ES-I3 (cell line): ENCODE results near the gene SPATA31D1.

Experiments
- H3K36me3 ChIP-seq: 2 replicates; pipeline ENCODE4 v1.6.1; 2013; ENCODE audit warnings: mild to moderate bottlenecking, low read length, control low read depth, moderate library complexity; ENCODE audit not compliant: insufficient read depth
- H3K4me1 ChIP-seq: 2 replicates; pipeline ENCODE4 v1.6.1; 2013; ENCODE audit warnings: mild to moderate bottlenecking, control low read depth, low read length; ENCODE audit not compliant: insufficient read depth
- H3K9ac ChIP-seq: 2 replicates; pipeline ENCODE4 v1.6.1; 2013; ENCODE audit warnings: low read depth, mild to moderate bottlenecking, low read length, moderate library complexity
- H3K9me3 ChIP-seq: 2 replicates; pipeline ENCODE4 v1.6.1; 2013; ENCODE audit warnings: mild to moderate bottlenecking, low read length, moderate library complexity; ENCODE audit not compliant: control insufficient read depth, insufficient read depth

SPATA31D1 gene

DNA sequence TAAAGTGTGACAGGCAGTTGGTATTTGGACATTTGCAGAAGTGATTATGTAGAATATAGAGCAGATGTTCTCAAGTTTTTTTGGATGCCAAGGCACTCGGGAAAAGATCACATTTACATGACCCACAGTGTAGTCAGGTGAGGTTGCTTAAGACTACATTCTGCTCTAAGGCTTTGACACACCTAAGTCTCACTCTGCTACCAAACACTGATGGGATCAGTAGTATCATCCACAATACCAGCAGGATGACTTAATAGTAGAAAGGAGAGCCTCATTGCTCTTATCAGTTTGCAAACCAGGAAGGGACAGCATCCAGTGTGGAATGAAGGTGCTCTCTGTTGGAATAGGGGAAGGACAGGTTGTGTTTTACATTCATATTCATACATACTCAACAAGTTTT, 2.5 kb upstream of the SPATA31D1 start:
- Histone ChIP-seq H3K9me3 (no peaks in the 10 kb centered on the region), H3K36me3 (no peaks in the 10 kb centered on the region), H3K4me1 (0 out of 2 replicates have a peak, but pooled peaks cover 5% of the 10 kb centered on the region), H3K9ac (no peak overlapping the region)

DNA sequence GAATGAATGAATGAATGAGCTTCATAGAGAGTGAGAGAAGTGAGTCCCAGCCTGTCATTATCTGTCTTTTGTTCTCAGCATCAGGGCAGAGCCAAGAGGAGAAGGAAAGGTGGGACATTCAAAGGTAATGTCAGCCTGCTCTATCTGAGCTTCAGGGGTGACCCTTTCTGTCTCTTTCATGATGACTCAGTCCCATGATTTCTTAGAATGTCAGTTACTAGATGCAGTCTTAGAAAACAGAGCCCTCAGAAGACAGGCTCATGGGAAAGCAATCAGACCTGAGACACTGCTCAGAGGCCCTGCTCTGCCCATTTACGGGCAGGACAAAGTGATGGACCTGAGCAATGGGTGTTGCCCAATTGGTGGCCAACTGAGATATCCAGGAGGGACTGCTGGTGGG, 1.1 kb downstream of the SPATA31D1 start:
- no peaks in the 10 kb centered on the region for H3K9me3 ChIP-seq
- H3K9ac ChIP-seq = no peak overlapping the region
- H3K4me1 ChIP-seq = 0 out of 2 replicates have a peak, but pooled peaks cover 5% of the 10 kb centered on the region
- no peaks in the 10 kb centered on the region for H3K36me3 ChIP-seq

DNA sequence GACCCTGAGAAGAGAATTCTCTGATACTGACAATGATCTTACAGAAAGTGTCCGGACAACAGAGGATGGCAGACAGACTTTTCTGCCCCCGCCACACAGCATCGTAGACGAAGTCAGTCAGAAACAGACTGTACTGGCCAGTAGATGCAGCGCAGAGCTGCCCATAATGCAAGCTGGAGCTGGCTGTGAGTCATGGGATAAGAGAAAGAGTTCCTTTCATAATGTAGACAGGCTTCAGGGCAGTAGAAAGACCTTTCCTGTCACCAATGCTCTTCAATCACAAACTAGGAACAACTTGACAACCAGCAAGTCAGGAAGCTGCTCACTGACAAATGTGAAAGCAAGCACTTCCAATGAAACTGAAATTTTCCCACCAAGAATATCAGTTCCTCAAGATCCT, 5.1 kb downstream of the SPATA31D1 start:
- Histone ChIP-seq H3K36me3 (no peaks in the 10 kb centered on the region), H3K4me1 (no peaks in the 10 kb centered on the region), H3K9ac (no peak overlapping the region), H3K9me3 (no peaks in the 10 kb centered on the region)

DNA sequence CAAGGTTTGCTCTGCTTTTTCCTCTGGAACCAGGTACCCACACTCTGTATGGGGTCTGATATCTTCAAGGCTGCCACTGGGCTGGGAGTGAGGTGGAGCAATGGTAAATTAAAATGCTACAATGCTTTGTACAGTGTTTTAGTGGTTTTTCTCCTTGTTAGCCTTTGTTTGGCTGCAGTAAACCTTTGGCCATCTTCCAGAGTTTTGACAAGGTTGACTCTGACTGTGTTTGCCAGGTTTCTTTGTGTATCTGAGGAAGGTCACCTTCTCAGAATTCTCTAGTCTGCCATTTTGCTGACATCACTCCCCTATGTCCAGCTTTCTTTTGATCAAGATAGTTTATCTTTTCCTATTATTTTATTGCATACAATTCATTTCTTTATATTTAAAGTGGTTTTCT, 11.2 kb downstream of the SPATA31D1 start:
- H3K9me3 ChIP-seq = no peaks in the 10 kb centered on the region

DNA sequence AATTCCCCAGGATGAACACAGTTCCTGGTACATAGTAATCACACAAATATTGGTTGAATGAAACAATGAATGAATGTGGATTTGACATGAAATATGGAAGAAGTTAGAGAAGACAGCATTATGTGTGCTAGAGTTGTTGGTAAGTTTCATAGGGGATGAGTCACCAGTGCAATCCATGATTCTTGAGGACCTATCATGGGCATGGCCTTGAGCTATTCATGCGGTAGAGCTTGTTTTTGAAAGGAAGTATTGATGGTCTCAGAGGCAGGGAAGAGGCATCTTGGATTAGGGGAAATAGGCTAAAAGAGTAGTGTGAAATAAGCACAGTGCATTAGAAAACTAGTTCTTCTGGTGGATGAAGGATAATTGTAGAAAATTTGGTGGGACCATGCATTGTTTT, 22.1 kb downstream of the SPATA31D1 start:
- Histone ChIP-seq H3K9me3 (peaks cover 10% of the 10 kb centered on the region), H3K9ac (no peak overlapping the region), H3K36me3 (no peaks in the 10 kb centered on the region), H3K4me1 (no peaks in the 10 kb centered on the region)

More for the DNA sequence above, 11.2 kb downstream of the SPATA31D1 start:
- Histone ChIP-seq H3K4me1 (no peaks in the 10 kb centered on the region), H3K9ac (no peak overlapping the region), H3K36me3 (no peaks in the 10 kb centered on the region)

DNA sequence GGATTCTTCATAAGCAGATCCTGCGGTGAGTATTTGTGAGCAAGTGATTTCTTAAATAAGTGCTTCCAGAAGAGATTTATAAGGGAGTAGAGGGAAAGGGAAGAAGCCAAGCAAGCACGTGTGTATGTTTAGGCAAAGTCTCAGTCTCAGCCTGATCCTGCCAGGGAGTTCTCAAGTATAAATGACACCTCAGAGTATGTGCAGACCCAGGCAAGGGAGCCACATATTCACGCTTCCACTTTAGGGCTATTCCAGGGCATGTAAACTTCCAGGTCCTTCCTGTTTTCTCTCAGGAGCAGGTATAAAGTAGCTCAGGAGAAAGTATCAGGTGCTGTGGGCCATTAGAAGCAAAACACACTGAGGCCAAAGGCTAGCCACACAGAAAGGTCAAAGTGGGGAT, 22.6 kb downstream of the SPATA31D1 start:
- Histone ChIP-seq H3K4me1 (no peaks in the 10 kb centered on the region), H3K9me3 (peaks cover 10% of the 10 kb centered on the region), H3K9ac (no peak overlapping the region), H3K36me3 (no peaks in the 10 kb centered on the region)

DNA sequence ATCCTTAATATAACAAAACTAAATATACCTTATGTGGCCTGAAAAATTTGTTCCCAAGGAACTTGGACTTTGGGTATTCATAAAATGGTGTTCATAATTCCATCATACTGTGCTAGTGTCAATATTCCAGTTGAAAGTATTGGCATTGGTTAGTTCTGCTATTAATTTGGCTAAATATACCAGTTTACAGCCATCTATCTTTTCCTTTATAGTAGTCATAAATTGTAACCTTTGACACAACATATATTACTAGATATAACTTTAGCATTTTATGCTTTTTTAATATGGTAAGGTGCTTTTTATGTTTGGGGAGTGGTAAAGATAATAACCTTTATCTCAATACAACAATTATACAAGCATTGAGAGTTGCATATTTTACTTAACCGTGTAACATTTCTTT, 23.7 kb downstream of the SPATA31D1 start:
- Histone ChIP-seq H3K4me1 (no peaks in the 10 kb centered on the region), H3K9ac (no peak overlapping the region), H3K36me3 (no peaks in the 10 kb centered on the region), H3K9me3 (peaks cover 10% of the 10 kb centered on the region)

DNA sequence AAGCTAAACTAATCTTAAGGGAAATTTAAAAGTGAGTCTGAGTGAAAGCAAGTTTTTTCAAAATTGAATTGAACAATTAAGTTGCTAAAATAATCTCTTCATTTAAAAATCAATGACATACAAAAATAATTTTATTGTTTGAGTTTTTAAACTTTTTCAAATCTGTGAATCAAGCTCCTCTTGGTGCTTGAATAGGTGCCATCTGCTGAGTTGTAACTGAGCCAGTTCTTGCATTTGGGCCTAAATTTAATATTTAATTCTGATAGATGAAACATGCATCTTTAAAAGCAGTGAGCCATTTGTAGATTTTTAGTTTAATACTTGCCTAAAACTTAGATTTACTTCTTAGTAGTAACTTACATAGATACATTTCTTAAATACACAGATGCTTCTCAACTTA, 31.8 kb downstream of the SPATA31D1 start:
- Histone ChIP-seq H3K9ac (no peak overlapping the region), H3K9me3 (no peaks in the 10 kb centered on the region), H3K4me1 (no peaks in the 10 kb centered on the region), H3K36me3 (no peaks in the 10 kb centered on the region)

DNA sequence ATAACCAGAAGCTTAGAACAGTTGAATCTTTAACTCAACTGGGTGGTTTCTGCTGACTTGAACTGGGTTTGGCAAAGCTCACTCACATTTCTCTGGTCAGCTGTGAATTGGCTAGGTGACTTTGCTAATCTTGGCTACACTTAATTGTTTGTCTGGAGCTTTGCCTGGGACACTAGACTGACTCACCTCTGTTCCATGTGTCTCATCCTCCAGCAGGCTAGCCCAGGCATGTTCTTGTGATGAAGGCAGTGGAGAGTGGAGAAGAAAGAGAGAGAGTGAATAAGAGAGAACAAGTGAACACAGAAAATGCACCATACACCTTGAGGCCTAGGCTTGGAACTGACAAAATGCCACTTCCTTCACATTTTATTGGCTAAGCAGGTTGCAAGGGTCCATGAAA, 32.6 kb downstream of the SPATA31D1 start:
- Histone ChIP-seq H3K4me1 (no peaks in the 10 kb centered on the region), H3K9ac (no peak overlapping the region), H3K9me3 (no peaks in the 10 kb centered on the region), H3K36me3 (no peaks in the 10 kb centered on the region)

DNA sequence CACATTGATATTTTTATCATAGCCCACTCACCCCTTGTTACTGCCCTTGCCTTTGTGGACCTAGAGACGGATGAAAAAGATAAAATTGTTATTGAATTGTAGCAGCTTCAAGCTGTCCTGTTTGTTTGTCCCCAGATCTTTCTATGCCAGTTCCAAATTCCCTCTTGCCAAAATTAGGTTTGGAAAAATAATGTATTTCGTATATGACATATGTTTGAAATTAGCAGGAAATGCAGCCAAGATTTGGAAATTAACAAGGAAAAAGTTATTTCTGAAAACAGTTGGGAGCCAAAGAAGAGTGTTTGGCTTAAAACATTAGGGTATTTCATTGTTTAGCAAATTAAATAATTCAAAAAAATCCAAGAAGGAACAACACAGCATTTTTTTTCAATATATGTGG, 33.5 kb downstream of the SPATA31D1 start:
- H3K9ac ChIP-seq = no peak overlapping the region
- H3K36me3 ChIP-seq = no peaks in the 10 kb centered on the region
- H3K4me1 ChIP-seq = no peaks in the 10 kb centered on the region; the same call in 1 of the 2 replicates
- no peaks in the 10 kb centered on the region for H3K9me3 ChIP-seq

DNA sequence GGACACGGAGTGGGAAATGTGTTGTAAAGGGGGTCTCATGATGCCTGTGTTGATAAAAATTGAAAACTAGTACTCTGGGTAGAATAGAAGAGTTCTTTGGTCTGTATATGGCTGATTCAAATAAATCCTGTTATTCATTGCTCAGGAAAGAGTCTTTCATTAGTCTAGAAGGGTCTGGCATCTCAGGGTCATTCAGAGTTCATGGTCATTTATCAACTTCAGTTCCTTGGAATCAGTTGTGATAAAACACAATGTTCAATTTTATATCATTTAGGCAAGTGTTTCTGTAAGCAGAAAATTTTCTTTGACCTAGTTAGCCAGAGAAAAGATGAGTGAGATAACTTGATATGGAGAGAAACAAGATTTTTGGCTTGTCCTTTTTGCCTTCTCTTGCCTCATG, 36.3 kb downstream of the SPATA31D1 start:
- Histone ChIP-seq H3K9ac (no peak overlapping the region), H3K36me3 (no peaks in the 10 kb centered on the region), H3K9me3 (no peaks in the 10 kb centered on the region), H3K4me1 (no peaks in the 10 kb centered on the region; the same call in 1 of the 2 replicates)

DNA sequence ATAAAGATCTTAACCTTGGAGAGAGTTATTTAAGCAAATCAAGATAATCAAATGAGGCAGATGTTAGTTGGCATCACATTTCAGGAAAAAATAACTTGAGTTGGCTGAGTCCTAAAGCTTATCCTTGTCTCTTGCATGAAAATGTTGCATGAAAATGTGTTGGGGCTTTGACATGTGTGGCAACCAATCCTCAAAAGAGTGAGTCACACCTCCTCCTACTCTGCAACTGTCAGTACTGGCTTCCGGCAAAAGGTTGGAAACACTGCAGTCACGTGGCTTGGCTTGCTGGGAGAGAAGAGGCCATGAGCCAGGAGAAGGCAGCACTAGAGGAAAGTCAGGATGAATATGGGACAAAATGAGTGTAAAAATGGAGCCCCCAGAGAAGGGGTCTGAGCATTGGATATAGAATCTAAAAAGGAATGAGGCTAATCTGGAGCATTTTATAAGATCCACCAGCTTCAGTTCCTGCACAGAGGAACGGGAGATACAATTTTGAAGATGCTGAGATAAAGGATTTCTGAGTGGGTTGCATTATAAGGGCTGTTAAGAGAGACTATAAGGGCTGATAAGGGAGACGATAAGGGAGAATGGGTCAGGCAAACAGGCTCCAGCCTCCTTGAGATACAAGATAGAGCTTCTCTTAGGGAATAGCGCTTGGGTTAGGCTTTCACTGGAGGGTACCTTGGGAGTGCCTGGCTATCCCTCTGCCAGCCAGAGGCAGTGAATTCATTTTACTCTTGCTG, 43.1 kb downstream of the SPATA31D1 start:
- Histone ChIP-seq H3K36me3 (no peaks in the 10 kb centered on the region), H3K9ac (no peak overlapping the region), H3K9me3 (no peaks in the 10 kb centered on the region), H3K4me1 (peaks cover 11% of the 10 kb centered on the region)

DNA sequence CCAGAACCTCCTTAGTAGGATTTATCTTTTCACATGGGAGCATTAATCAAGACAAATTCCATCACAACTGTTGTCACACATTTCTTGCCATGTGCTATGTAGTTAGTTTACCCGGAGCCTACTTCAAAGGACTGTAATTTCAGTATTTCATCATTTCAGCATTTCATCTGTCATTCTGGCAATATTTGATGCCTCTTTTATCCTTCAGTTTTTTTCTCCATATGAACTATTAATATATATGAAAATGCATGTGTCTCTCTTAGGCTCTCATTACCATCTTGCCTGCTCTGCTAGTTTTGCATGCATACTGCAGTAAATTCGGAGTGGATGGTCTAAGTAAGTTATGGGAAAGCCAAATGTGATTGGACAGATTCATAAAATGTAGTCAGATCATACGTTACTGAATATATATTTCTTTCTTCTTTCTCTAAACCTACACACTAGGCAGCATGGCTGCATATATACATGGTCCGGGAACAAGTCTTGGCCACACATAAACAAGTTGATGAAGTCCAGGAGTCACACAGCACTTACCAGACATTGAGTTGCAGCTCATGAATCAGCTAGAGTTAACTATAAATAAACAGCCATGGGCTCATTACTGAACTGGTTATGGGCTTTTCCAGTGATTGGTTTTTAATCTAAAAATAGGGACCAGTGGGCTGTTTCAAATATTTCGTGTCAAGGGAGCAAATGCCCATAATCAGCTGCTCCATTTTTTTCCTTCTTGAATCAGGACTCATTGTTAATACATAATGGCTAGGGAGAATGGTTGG, 46.6 kb downstream of the SPATA31D1 start:
- H3K4me1 ChIP-seq = peaks cover 11% of the 10 kb centered on the region
- H3K9ac ChIP-seq = no peak overlapping the region
- no peaks in the 10 kb centered on the region for H3K36me3 ChIP-seq
- H3K9me3 ChIP-seq = no peaks in the 10 kb centered on the region

DNA sequence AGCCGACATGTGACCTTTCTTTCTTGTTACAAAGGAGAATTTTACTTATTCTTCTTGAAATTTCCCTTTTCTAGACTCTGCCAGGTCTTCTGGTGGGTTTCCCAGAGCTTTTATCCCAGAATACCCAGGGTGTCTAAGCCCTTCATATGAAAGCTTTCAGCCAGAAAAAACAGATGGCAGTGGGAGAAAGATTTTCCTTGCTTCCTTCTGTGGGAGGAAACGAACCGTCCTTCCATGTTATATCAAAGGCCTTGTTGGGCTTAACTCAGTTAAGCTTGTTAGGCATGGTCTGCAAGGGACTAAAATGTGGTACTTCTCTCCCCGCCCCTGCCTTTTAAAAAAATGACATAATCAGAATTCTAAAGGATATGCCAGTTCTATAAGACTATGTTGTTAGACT, 47.5 kb downstream of the SPATA31D1 start:
- Histone ChIP-seq H3K4me1 (peaks cover 11% of the 10 kb centered on the region), H3K9me3 (no peaks in the 10 kb centered on the region)

DNA sequence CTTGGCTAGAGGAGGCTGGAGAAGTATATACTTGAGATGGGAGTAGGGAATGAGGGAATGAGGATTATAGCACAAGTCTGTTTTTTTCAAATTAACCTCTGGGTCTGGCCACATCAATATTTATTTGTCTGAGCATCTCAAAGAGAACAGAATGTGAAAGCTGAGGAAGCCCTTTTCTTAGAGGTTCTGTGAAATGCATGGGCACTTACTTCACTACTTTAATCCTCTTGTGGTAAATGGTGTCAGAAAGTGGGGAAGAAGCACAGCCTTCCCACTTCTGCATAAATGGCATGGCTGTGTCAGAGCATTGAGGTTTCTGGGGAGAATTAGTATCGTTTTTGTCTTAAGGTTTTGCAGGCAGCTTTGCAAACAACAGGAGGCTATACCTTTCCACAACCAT, 48.6 kb downstream of the SPATA31D1 start:
- Histone ChIP-seq H3K9me3 (no peaks in the 10 kb centered on the region), H3K4me1 (peaks cover 1% of the 10 kb centered on the region), H3K9ac (no peak overlapping the region), H3K36me3 (no peaks in the 10 kb centered on the region)

More for the DNA sequence above, 47.5 kb downstream of the SPATA31D1 start:
- no peaks in the 10 kb centered on the region for H3K36me3 ChIP-seq
- no peak overlapping the region for H3K9ac ChIP-seq
